ENCODE results near the gene NYAP2. TPM values are rescaled to one million over a fixed set of nuclear protein-coding genes. Genes with fewer than 3 reads are reported as not detected.

Gene NYAP2
- total and polyA plus RNA-seq, 2 of the 4 experiments (the other 2 are of a cell fraction), result not detected

DNA sequence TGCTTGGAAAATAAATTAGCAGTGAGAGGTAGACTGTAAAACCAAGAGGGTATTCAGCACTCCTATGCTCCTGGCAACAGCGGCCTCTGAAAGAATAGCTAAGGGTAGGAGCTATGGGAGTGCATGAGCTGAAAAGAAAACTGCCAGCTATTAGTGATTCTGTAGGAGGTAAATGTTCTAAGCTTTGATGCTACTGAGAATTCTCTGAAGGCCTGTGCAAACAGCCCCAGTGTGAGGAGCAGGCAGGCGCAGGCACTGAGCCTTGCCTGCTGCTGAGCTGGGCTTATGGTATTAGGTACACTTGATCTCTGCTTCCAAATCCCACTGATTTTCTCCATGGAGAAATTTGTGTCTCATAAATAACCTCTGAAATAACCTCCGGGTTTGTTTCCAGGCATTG is 86.7 kb downstream of the NYAP2 start:
- CTCF ChIA-PET, result no interaction called here
- no TSS peak for BruUV-seq (replicated peaks)
- no CpG with 5 or more reads among the region's 3 CpGs for WGBS, 2 experiments (ENCODE audit: extremely low coverage in 2 of 2, insufficient read length in 1 of 2)

More for the DNA sequence above, 86.7 kb downstream of the NYAP2 start:
- no peak overlapping the region for H4K91ac ChIP-seq (ENCODE audit: insufficient read depth, low read depth, low read length)
- intact Hi-C loops (cut with micrococcal nuclease), result no loop called here
- H3K23ac ChIP-seq (ENCODE audit: low read depth, low read length), result no peak overlapping the region
- TF ChIP-seq SMC3 (IDR thresholded peaks at IDR 0.05; ENCODE audit: low read depth, low read length) (no peak), RAD21 (IDR thresholded peaks at IDR 0.05; ENCODE audit: low read length) (no peak), MAFK (IDR thresholded peaks at IDR 0.05; ENCODE audit: low read depth, low read length) (no peak), BHLHE40 (IDR thresholded peaks at IDR 0.05; ENCODE audit: low read depth, low read length) (no peak)
- TF ChIP-seq, protein P1, sequence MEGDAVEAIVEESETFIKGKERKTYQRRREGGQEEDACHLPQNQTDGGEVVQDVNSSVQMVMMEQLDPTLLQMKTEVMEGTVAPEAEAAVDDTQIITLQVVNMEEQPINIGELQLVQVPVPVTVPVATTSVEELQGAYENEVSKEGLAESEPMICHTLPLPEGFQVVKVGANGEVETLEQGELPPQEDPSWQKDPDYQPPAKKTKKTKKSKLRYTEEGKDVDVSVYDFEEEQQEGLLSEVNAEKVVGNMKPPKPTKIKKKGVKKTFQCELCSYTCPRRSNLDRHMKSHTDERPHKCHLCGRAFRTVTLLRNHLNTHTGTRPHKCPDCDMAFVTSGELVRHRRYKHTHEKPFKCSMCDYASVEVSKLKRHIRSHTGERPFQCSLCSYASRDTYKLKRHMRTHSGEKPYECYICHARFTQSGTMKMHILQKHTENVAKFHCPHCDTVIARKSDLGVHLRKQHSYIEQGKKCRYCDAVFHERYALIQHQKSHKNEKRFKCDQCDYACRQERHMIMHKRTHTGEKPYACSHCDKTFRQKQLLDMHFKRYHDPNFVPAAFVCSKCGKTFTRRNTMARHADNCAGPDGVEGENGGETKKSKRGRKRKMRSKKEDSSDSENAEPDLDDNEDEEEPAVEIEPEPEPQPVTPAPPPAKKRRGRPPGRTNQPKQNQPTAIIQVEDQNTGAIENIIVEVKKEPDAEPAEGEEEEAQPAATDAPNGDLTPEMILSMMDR (conservative IDR thresholded peaks at IDR 0.05; ENCODE audit: low read depth, low read length), result no peak
- no peak overlapping the region for H3K4ac ChIP-seq (ENCODE audit: low read depth, low read length)
- in situ Hi-C loops (cut with MboI; ENCODE audit: low sequenced_read_pairs), result no loop called here
- H2BK20ac ChIP-seq (ENCODE audit: low read depth, low read length), result no peak overlapping the region
- no peak overlapping the region for H4K8ac ChIP-seq (ENCODE audit: low read depth in 2 of 2, low read length in 2 of 2)
- no peak overlapping the region for H3K9ac ChIP-seq (ENCODE audit: low read depth, low read length)
- H3K56ac ChIP-seq (ENCODE audit: extremely low read depth, insufficient read depth, low read length), result no peak overlapping the region
- no peak overlapping the region for H4K5ac ChIP-seq (ENCODE audit: low read depth, low read length)
- no peak overlapping the region for H3K4me3 ChIP-seq (ENCODE audit: insufficient read depth, low read depth, low read length)
- H3K14ac ChIP-seq (replicated peaks; ENCODE audit: low read depth, low read length), result no peak overlapping the region
- H3K4me2 ChIP-seq (ENCODE audit: low read depth, low read length), result no peak overlapping the region
- no peaks in the 10 kb centered on the region for H3K4me1 ChIP-seq (ENCODE audit: control insufficient read depth, insufficient read depth, low read length)
- H3K9me3 ChIP-seq (ENCODE audit: control insufficient read depth, insufficient read depth, low read length), result no peaks in the 10 kb centered on the region
- no peaks in the 10 kb centered on the region for H3K36me3 ChIP-seq (ENCODE audit: control insufficient read depth, insufficient read depth, low read length)
- H2AK5ac ChIP-seq (ENCODE audit: low read depth, low read length), result no peak overlapping the region
- no peak overlapping the region for H2AFZ ChIP-seq (replicated peaks; ENCODE audit: low read length, poor library complexity)
- DNase-seq, result no peak
- peaks cover 1% of the 10 kb centered on the region; the same call in 1 of the 2 replicates for H3K27me3 ChIP-seq (ENCODE audit: control insufficient read depth, insufficient read depth, low read length)
- H2BK120ac ChIP-seq (ENCODE audit: low read depth, low read length), result no peak overlapping the region
- no peak overlapping the region for H3K27ac ChIP-seq (ENCODE audit: insufficient read depth, low read length)
- H3K79me1 ChIP-seq (ENCODE audit: low read depth in 1 of 2, low read length in 2 of 2), result no peaks in the 10 kb centered on the region
- dilution Hi-C loops (cut with HindIII; ENCODE audit: low sequenced_read_pairs, unreplicated experiment), result no loop called here
- no peaks in the 10 kb centered on the region for H4K20me1 ChIP-seq (ENCODE audit: insufficient read depth, low read length)
- POLR2A ChIA-PET (ENCODE audit: unreplicated experiment), result no interaction called here
- ATAC-seq (ENCODE audit: low read depth), result no peak
- H2BK15ac ChIP-seq (ENCODE audit: low read depth, low read length), result no peak overlapping the region
- H3K18ac ChIP-seq (ENCODE audit: low read depth, low read length), result no peak overlapping the region
- H3K9me1 ChIP-seq (ENCODE audit: insufficient read depth, low read length), result no peaks in the 10 kb centered on the region
- no peak overlapping the region for H2AK9ac ChIP-seq (replicated peaks; ENCODE audit: low read depth, low read length, poor library complexity)
- no peak overlapping the region for H2BK5ac ChIP-seq (ENCODE audit: low read depth, low read length, poor library complexity, severe bottlenecking)
